ENCODE data around the gene SEMA3D. TPM values are rescaled to one million over a fixed set of nuclear protein-coding genes. Genes with fewer than 3 reads are reported as not detected.

The SEMA3D gene
- total and polyA plus RNA-seq, 10 donors = 4.6 to 210 (median 116) TPM

DNA sequence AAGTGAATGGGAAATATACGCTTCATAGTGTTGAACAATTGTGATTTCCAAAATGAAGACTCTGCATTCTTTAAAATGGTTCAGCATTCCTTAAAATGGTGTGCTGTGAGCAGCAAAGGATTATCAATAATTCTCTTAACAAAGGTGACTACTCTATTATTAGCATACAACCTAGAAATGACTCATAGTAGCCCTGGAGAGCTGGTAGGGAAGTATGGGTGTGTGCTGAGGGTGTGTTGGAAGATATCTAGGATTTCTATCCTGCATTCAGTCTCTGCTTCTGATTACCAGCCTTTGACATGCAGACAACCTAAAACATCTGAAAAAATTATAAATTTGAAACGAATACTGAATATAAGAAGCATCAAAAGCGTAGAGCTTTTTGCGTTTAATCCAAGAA, 72.5 kb downstream of the SEMA3D start:
- Histone ChIP-seq H3K9me3 (peaks cover 0 to 5% (median 1%) of the 10 kb centered on the region in 8 donors), H3K27ac (no peak overlapping the region), H3K4me1 (no peaks in the 10 kb centered on the region), H3K4me3 (no peak overlapping the region), H3K27me3 (replicated peaks in 1 of 7) (no peaks in the 10 kb centered on the region), H3K36me3 (peaks cover 0 to 5% (median 0%) of the 10 kb centered on the region in 6 donors)
- intact Hi-C loops (cut with DNase I; ENCODE audit: low total_unique reads) = no loop called here
- 89 to 94% (median 90%) methylated on average over 4 of the region's 4 CpGs for WGBS, 5 donors
- TF ChIP-seq, protein P1, sequence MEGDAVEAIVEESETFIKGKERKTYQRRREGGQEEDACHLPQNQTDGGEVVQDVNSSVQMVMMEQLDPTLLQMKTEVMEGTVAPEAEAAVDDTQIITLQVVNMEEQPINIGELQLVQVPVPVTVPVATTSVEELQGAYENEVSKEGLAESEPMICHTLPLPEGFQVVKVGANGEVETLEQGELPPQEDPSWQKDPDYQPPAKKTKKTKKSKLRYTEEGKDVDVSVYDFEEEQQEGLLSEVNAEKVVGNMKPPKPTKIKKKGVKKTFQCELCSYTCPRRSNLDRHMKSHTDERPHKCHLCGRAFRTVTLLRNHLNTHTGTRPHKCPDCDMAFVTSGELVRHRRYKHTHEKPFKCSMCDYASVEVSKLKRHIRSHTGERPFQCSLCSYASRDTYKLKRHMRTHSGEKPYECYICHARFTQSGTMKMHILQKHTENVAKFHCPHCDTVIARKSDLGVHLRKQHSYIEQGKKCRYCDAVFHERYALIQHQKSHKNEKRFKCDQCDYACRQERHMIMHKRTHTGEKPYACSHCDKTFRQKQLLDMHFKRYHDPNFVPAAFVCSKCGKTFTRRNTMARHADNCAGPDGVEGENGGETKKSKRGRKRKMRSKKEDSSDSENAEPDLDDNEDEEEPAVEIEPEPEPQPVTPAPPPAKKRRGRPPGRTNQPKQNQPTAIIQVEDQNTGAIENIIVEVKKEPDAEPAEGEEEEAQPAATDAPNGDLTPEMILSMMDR (IDR thresholded peaks at IDR 0.05 in 8 of 11, conservative IDR thresholded peaks at IDR 0.05 in 3 of 11) = no peak
- no peak for TF ChIP-seq POLR2A (IDR thresholded peaks at IDR 0.05)
- no peak for TF ChIP-seq POLR2AphosphoS5 (IDR thresholded peaks at IDR 0.05)
- DNase-seq = no peak

DNA sequence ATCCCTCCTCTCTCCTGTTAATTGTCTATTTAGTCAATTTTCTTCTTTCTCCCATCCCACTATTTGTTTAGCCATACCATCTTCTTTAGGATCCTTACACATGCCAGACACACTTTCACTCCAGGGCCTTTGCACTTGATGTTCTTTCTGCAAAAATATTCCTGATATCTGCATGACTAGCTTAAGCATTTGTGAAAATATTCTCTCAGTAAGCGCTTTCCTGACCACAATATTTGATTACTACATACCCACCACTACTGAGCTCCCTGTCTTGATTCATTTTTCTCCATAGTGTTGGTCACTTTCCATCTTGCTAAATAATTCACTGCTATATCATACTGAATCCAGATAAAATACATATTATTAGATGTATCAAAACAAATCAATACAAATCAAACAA, 75.1 kb downstream of the SEMA3D start:
- Histone ChIP-seq H3K4me1 (no peaks in the 10 kb centered on the region), H3K27ac (no peak overlapping the region), H3K36me3 (no peaks in the 10 kb centered on the region), H3K4me3 (no peak overlapping the region), H3K27me3 (replicated peaks in 1 of 7) (no peaks in the 10 kb centered on the region), H3K9me3 (no peaks in the 10 kb centered on the region)
- TF ChIP-seq POLR2A (IDR thresholded peaks at IDR 0.05) (no peak), POLR2AphosphoS5 (IDR thresholded peaks at IDR 0.05) (no peak)
- TF ChIP-seq, protein P1 (IDR thresholded peaks at IDR 0.05 in 8 of 11, conservative IDR thresholded peaks at IDR 0.05 in 3 of 11) = no peak
- intact Hi-C loops (cut with DNase I; ENCODE audit: low total_unique reads) = no loop called here
- 75 to 96% (median 85%) methylated on average over 1 of the region's 1 CpG for WGBS, 5 donors
- DNase-seq = no peak

DNA sequence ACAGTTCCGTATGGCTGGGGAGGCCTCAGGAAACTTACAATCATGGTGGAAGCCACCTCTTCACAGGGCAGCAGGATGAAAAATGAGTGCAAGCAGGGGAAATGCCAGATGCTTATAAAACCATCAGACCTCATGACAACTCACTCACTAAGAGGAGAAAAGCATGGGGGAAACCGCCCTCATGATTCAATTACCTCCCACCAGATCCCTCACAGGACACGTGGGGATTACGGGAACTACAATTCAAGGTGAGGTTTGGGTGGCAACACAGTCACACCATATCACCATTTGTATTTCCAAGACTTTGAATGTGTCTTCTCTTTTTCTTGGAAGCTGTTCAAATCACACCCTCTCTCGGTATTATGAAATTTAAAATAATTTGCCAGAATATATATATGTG, 80.1 kb downstream of the SEMA3D start:
- Histone ChIP-seq H3K4me1 (peaks cover 0 to 7% (median 0%) of the 10 kb centered on the region in 6 donors), H3K27ac (peak overlapping the region in 7 of 8 donors; percentile 30 to 76 (median 68)), H3K4me3 (peak overlapping the region in 2 of 8 donors; percentile 33 to 52), H3K27me3 (replicated peaks in 1 of 7) (no peaks in the 10 kb centered on the region), H3K9me3 (no peaks in the 10 kb centered on the region), H3K36me3 (no peaks in the 10 kb centered on the region)
- TF ChIP-seq POLR2AphosphoS5 (IDR thresholded peaks at IDR 0.05) (peak in 1 of 3 donors; percentile 81), POLR2A (IDR thresholded peaks at IDR 0.05) (no peak)
- TF ChIP-seq, protein P1 (IDR thresholded peaks at IDR 0.05 in 8 of 11, conservative IDR thresholded peaks at IDR 0.05 in 3 of 11) = no peak
- DNase-seq = no peak
- WGBS, 5 donors = 76 to 81% (median 78%) methylated on average over 5 of the region's 5 CpGs
- intact Hi-C loops (cut with DNase I; ENCODE audit: low total_unique reads) = no loop called here

DNA sequence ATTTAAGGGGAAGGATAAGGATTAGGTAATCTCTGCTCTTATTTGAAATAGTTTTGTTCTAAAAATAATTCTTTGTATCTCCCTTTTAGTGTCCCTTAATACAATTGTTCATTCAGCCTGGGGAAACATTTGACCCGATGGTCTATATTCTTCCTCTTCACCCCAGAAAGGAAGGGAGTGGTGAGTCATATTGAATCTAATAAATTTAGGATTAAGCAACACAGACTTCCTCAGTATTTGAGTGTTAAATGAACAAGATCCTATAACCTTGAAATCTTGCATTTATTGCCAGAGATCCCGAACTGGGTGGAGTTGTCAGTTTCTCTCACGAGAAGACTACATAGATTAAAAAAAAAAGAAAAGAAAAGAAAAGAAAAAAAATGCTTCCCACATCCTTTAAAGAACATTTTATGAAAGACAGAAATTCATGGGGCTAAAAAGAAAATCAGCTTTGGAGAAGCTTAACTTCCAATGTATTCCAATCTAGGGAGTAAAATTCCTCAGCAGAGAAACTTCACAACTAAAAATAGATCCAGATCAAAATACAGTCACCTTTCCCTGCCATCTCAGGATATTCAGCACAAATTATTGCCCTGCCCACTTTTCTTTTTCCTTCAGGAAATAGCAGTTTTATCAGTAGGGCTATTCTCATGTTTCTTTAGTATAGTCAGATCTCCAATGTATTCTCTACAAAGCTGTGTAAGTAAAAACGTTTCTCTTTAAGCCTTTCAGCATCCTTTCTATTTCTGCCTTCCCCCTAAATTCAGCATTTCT, 82.2 kb downstream of the SEMA3D start:
- intact Hi-C loops (cut with DNase I; ENCODE audit: low total_unique reads) = no loop called here
- H3K4me3 ChIP-seq = peak overlapping the region in 6 of 8 donors; percentile 1 to 52 (median 20)
- no peak for TF ChIP-seq POLR2AphosphoS5 (IDR thresholded peaks at IDR 0.05)
- TF ChIP-seq, protein P1 (IDR thresholded peaks at IDR 0.05 in 8 of 11, conservative IDR thresholded peaks at IDR 0.05 in 3 of 11) = no peak
- TF ChIP-seq POLR2A (IDR thresholded peaks at IDR 0.05) = peak in 1 of 3 donors; percentile 35
- peaks cover 0 to 7% (median 0%) of the 10 kb centered on the region in 6 donors for H3K4me1 ChIP-seq
- H3K36me3 ChIP-seq = no peaks in the 10 kb centered on the region
- 17 to 43% (median 36%) methylated on average over 4 of the region's 4 CpGs for WGBS, 5 donors
- no peaks in the 10 kb centered on the region for H3K27me3 ChIP-seq (replicated peaks in 1 of 7)
- peak overlapping the region in 7 of 8 donors; percentile 30 to 76 (median 68) for H3K27ac ChIP-seq
- DNase-seq = no peak
- peaks cover 0 to under 1% (median 0%) of the 10 kb centered on the region in 8 donors for H3K9me3 ChIP-seq

Measured in spleen (tissue), 11 donors.